ENCODE results near the gene SRPK2.

DNA sequence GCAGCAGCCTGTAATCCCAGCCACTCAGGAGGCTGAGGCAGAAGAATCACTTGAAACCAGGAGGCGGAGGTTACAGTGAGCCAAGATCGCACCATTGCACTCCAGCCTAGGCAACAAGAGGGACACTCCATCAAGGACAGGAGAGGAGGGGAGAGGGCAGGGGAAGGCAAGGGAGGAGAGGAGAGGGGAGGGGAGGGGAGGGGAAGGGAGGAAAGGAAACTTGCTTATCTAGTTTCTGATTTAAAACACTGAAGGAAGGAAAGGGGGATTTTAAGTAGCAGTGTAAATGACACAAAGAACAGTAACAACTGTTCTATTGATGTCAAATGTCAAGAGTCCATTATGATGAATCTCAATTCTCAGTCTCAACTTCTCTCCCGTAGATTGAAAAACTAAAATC lies 43.7 kb downstream of the SRPK2 start:
- TF ChIP-seq POLR2A (IDR thresholded peaks at IDR 0.05; ENCODE audit: low read depth, low read length) (no peak), POLR2AphosphoS5 (IDR thresholded peaks at IDR 0.05; ENCODE audit: low read depth, low read length) (no peak), SPI1 (IDR thresholded peaks at IDR 0.05; ENCODE audit: low read depth, low read length) (no peak), TAF1 (IDR thresholded peaks at IDR 0.05; ENCODE audit: low read depth, low read length) (no peak), POU2F2 (IDR thresholded peaks at IDR 0.05; ENCODE audit: low read depth, low read length) (no peak)
